Measurements from ENCODE around the gene ARSK.
"Not testable (repeated sequence)": the region's sequence is repeated elsewhere in the genome, so short reads cannot be mapped to it uniquely, and the experiment has no call there.

DNA sequence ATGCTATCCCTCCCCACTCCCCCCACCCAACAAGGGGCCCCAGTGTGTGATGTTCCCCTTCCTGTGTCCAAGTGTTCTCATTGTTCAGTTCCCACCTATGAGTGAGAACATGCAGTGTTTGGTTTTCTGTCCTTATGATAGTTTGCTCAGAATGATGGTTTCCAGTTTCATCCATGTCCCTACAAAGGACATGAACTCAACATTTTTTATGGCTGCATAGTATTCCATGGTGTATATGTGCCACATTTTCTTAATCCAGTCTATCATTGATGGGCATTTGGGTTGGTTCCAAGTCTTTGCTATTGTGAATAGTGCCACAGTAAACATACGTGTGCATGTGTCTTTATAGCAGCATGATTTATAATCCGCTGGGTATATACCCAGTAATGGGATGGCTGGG is 78.0 kb downstream of the ARSK start:
- TF ChIP-seq EZH2 (IDR thresholded peaks at IDR 0.05; ENCODE audit: borderline replicate concordance, low read depth, low read length, severe bottlenecking): not testable (repeated sequence)
- TF ChIP-seq, protein P1, sequence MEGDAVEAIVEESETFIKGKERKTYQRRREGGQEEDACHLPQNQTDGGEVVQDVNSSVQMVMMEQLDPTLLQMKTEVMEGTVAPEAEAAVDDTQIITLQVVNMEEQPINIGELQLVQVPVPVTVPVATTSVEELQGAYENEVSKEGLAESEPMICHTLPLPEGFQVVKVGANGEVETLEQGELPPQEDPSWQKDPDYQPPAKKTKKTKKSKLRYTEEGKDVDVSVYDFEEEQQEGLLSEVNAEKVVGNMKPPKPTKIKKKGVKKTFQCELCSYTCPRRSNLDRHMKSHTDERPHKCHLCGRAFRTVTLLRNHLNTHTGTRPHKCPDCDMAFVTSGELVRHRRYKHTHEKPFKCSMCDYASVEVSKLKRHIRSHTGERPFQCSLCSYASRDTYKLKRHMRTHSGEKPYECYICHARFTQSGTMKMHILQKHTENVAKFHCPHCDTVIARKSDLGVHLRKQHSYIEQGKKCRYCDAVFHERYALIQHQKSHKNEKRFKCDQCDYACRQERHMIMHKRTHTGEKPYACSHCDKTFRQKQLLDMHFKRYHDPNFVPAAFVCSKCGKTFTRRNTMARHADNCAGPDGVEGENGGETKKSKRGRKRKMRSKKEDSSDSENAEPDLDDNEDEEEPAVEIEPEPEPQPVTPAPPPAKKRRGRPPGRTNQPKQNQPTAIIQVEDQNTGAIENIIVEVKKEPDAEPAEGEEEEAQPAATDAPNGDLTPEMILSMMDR (IDR thresholded peaks at IDR 0.05; ENCODE audit: borderline replicate concordance, extremely low read depth, low read length, poor library complexity, severe bottlenecking): not testable (repeated sequence)
